H9 (cell line): Measurements from ENCODE around the gene UQCRHL. TPM values are rescaled to one million over a fixed set of nuclear protein-coding genes. Genes with fewer than 3 reads are reported as not detected.

Source experiments
- DNase-seq: peaks from one replicate; pipeline ENCODE4 v3.0.0-alpha.2; 2017
- H2AFZ ChIP-seq: one replicate; pipeline ENCODE4 v1.6.1; 2013; ENCODE audit warnings: mild to moderate bottlenecking, low read length, control low read depth, moderate library complexity
- H2AK5ac ChIP-seq: 2 replicates; pipeline ENCODE4 v1.6.1; 2013; ENCODE audit warnings: low read length, control low read depth, mixed read lengths; ENCODE audit not compliant: insufficient read length
- H2BK120ac ChIP-seq: one replicate; pipeline ENCODE4 v1.6.1; 2013; ENCODE audit warnings: low read depth, mild to moderate bottlenecking, low read length, control low read depth, inconsistent platforms; ENCODE audit not compliant: poor library complexity, severe bottlenecking
- H2BK12ac ChIP-seq: 2 replicates; pipeline ENCODE4 v1.6.1; 2013; ENCODE audit warnings: low read length, control low read depth, mixed read lengths, low read depth; ENCODE audit not compliant: insufficient read length
- H2BK15ac ChIP-seq: 2 replicates; pipeline ENCODE4 v1.6.1; 2013; ENCODE audit warnings: low read depth, low read length, control low read depth
- H2BK20ac ChIP-seq: one replicate; pipeline ENCODE4 v1.6.1; 2013; ENCODE audit warnings: low read depth, mild to moderate bottlenecking, low read length, control low read depth, inconsistent platforms; ENCODE audit not compliant: poor library complexity, severe bottlenecking
- H2BK5ac ChIP-seq: 2 replicates; pipeline ENCODE4 v1.6.1; 2013; ENCODE audit warnings: low read length, control low read depth, mixed read lengths; ENCODE audit not compliant: insufficient read length
- H3K14ac ChIP-seq: 2 replicates; pipeline ENCODE4 v1.6.1; 2013; ENCODE audit warnings: low read length, control low read depth; ENCODE audit not compliant: insufficient read depth
- H3K18ac ChIP-seq: 2 replicates; pipeline ENCODE4 v1.6.1; 2013; ENCODE audit warnings: low read depth, mild to moderate bottlenecking, mixed read lengths, low read length, control low read depth; ENCODE audit not compliant: insufficient read length
- H3K23ac ChIP-seq: 2 replicates; pipeline ENCODE4 v1.6.1; 2013; ENCODE audit warnings: low read length, control low read depth, mixed read lengths, low read depth; ENCODE audit not compliant: insufficient read length
- H3K23me2 ChIP-seq: 2 replicates; pipeline ENCODE4 v1.6.1; 2013; ENCODE audit warnings: low read depth, mild to moderate bottlenecking, mixed read lengths, low read length, control low read depth; ENCODE audit not compliant: insufficient read length, poor library complexity, severe bottlenecking
- H3K27ac ChIP-seq: 2 replicates; pipeline ENCODE4 v1.5.1; 2013; ENCODE audit warnings: low read length, control low read depth, mixed read lengths, low read depth; ENCODE audit not compliant: insufficient read length
- H3K27me3 ChIP-seq: 2 replicates; pipeline ENCODE4 v1.6.1; 2013; ENCODE audit warnings: low read length, control low read depth, inconsistent platforms; ENCODE audit not compliant: insufficient read depth
- H3K4ac ChIP-seq: 2 replicates; pipeline ENCODE4 v1.6.1; 2013; ENCODE audit warnings: low read depth, mild to moderate bottlenecking, control low read depth, inconsistent platforms, low read length, moderate library complexity
- H3K4me1 ChIP-seq: 2 replicates; pipeline ENCODE4 v1.6.1; 2013; ENCODE audit warnings: low read length, control low read depth, inconsistent platforms; ENCODE audit not compliant: insufficient read depth
- H3K4me2 ChIP-seq: 2 replicates; pipeline ENCODE4 v1.6.1; 2013; ENCODE audit warnings: low read length, control low read depth, mixed read lengths; ENCODE audit not compliant: insufficient read length, insufficient read depth
- H3K56ac ChIP-seq: 2 replicates; pipeline ENCODE4 v1.6.1; 2013; ENCODE audit warnings: low read depth, mild to moderate bottlenecking, mixed read lengths, low read length, control low read depth; ENCODE audit not compliant: insufficient read length
- H3K79me1 ChIP-seq: 2 replicates; pipeline ENCODE4 v1.6.1; 2013; ENCODE audit warnings: low read depth, mild to moderate bottlenecking, moderate library complexity, low read length, control low read depth, inconsistent platforms; ENCODE audit not compliant: insufficient read depth, poor library complexity, severe bottlenecking
- H3K79me2 ChIP-seq: 2 replicates; pipeline ENCODE4 v1.6.1; 2013; ENCODE audit warnings: low read length, control low read depth, inconsistent platforms; ENCODE audit not compliant: insufficient read depth
- H3K9ac ChIP-seq: 2 replicates; pipeline ENCODE4 v1.6.1; 2013; ENCODE audit warnings: low read length, control low read depth, mixed read lengths; ENCODE audit not compliant: insufficient read length; ENCODE audit errors: extremely low read depth
- H3K9me3 ChIP-seq: one replicate; pipeline ENCODE4 v1.6.1; 2013; ENCODE audit warnings: low read depth, low read length, inconsistent platforms; ENCODE audit not compliant: control insufficient read depth
- H3T11ph ChIP-seq: one replicate; pipeline ENCODE4 v1.6.1; 2013; ENCODE audit warnings: mild to moderate bottlenecking, low read length, control low read depth, inconsistent platforms
- H4K20me1 ChIP-seq: one replicate; pipeline ENCODE4 v1.6.1; 2013; ENCODE audit not compliant: control insufficient read depth, insufficient read length, insufficient read depth
- H4K5ac ChIP-seq: 2 replicates; pipeline ENCODE4 v1.6.1; 2013; ENCODE audit warnings: low read depth, mild to moderate bottlenecking, mixed read lengths, low read length, control low read depth; ENCODE audit not compliant: insufficient read length
- H4K8ac ChIP-seq: replicated peaks from 2 replicates; pipeline ENCODE4 v1.6.1; 2013; ENCODE audit warnings: low read length, control low read depth, mixed read lengths, low read depth; ENCODE audit not compliant: insufficient read length
- H4K91ac ChIP-seq: 2 replicates; pipeline ENCODE4 v1.6.1; 2013; ENCODE audit warnings: low read depth, mild to moderate bottlenecking, moderate library complexity, mixed read lengths, low read length, control low read depth; ENCODE audit not compliant: insufficient read length
- H3K27ac Mint-ChIP-seq, 3 experiments: 2 replicates in 2 of 3; 3 replicates in 1 of 3; pipeline ENCODE4 v1.8.0; 2020 to 2021; ENCODE audit warnings: mixed read lengths in 3 of 3, mild to moderate bottlenecking in 1 of 3, moderate library complexity in 1 of 3
- H3K27me3 Mint-ChIP-seq: 2 replicates; pipeline ENCODE4 v1.8.0; 2021; ENCODE audit warnings: low read depth, mild to moderate bottlenecking, moderate library complexity, mixed read lengths
- H3K36me3 Mint-ChIP-seq, 3 experiments: 2 replicates in 2 of 3; 3 replicates in 1 of 3; pipeline ENCODE4 v1.8.0; 2020 to 2021; ENCODE audit warnings: low read depth in 3 of 3, mixed read lengths in 3 of 3; ENCODE audit not compliant: insufficient read depth in 1 of 3
- H3K4me1 Mint-ChIP-seq, 2 experiments: 2 replicates each; pipeline ENCODE4 v1.8.0; 2020; ENCODE audit warnings: mixed read lengths in 2 of 2
- H3K4me3 Mint-ChIP-seq, 2 experiments: 2 replicates in 1 of 2; 3 replicates in 1 of 2; pipeline ENCODE4 v1.8.0; 2020 to 2021; ENCODE audit warnings: mild to moderate bottlenecking in 2 of 2, mixed read lengths in 2 of 2, moderate library complexity in 1 of 2
- H3K9me3 Mint-ChIP-seq, 2 experiments: 2 replicates in 1 of 2; 3 replicates in 1 of 2; pipeline ENCODE4 v1.8.0; 2020; ENCODE audit warnings: mild to moderate bottlenecking in 2 of 2, mixed read lengths in 2 of 2, moderate library complexity in 1 of 2
- CTCF ChIP-seq: fragments of 200-600 bp; sonication (generic); conservative IDR thresholded peaks from 3 replicates; pipeline ENCODE4 v1.8.0; 2021; ENCODE audit warnings: antibody characterized with exemption, mild to moderate bottlenecking
- WGBS: extraction: QIAGEN DNeasy Blood & Tissue Kit; methylation state at CpG from one replicate; pipeline ENCODE4 v1.1.7; 2013; ENCODE audit warnings: missing lambda C conversion rate, low lambda C conversion rate, mixed read lengths; ENCODE audit not compliant: insufficient read length; ENCODE audit errors: extremely low coverage; 5-methylcytosine and 5-hydroxymethylcytosine counted together
- total RNA-seq: library from RNA; stranded (reverse); gene quantifications from 2 replicates; pipeline ENCODE4 v1.2.1, GENCODE V29; 2021

Gene UQCRHL
- total RNA-seq, 1 experiment from 2014 or later: 2.0 TPM

DNA sequence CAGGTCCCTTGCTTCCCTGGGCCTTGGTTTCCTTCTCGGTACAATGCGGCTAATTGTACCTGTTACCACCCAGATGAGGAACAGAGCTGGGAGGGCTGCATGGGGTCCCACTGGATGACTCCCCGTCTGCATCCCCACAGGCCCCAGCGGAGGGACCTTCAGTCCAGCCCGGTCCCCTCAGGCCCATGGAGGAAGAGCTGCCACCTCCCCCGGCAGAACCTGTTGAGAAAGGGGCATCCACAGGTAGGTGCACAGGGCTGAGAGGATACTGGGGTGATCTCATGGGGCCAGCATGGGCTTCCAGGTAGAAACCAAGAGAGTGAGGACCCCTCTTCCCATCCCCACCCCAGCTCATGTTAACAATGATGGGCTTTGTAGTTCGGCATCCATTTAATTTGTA is 39.1 kb downstream of the UQCRHL start:
- Histone ChIP-seq H3K27ac (no peak overlapping the region), H3K23ac (no peak overlapping the region), H3K18ac (no peak overlapping the region), H4K91ac (no peak overlapping the region), H2BK120ac (no peak overlapping the region), H3K9me3 (no peaks in the 10 kb centered on the region), H3K56ac (no peak overlapping the region), H2BK5ac (no peak overlapping the region), H4K20me1 (no peaks in the 10 kb centered on the region), H2BK12ac (no peak overlapping the region), H3K9ac (no peak overlapping the region), H3K79me2 (no peaks in the 10 kb centered on the region; the same call in 1 of the 2 replicates), H3T11ph (no peak overlapping the region), H4K8ac (no peak overlapping the region), H3K14ac (no peak overlapping the region), H2BK15ac (no peak overlapping the region), H3K4ac (no peak overlapping the region), H3K27me3 (no peaks in the 10 kb centered on the region), H3K4me1 (no peaks in the 10 kb centered on the region), H3K23me2 (no peaks in the 10 kb centered on the region), H4K5ac (no peak overlapping the region), H3K79me1 (no peaks in the 10 kb centered on the region), H2AFZ (no peak overlapping the region), H2BK20ac (no peak overlapping the region), H3K4me2 (no peak overlapping the region), H2AK5ac (no peak overlapping the region)
- no peak for TF ChIP-seq CTCF
- H3K27ac Mint-ChIP-seq: no peak overlapping the region
- peaks cover 47 to 76% (median 56%) of the 10 kb centered on the region in 3 experiments for H3K36me3 Mint-ChIP-seq
- no CpG with 5 or more reads among the region's 7 CpGs for WGBS
- H3K4me1 Mint-ChIP-seq: peaks cover 6 to 7% of the 10 kb centered on the region in 2 experiments; a peak in 3 of 4 replicates
- no peaks in the 10 kb centered on the region for H3K27me3 Mint-ChIP-seq
- DNase-seq: no peak
- H3K4me3 Mint-ChIP-seq: no peak overlapping the region
- no peaks in the 10 kb centered on the region for H3K9me3 Mint-ChIP-seq
